Measurements from ENCODE around the gene TLR1.

TLR1 gene

GRCh38 chr4:38821739-38822138, 17.1 kb upstream of the TLR1 start:
- H3K4me3 ChIP-seq (ENCODE audit: low read length) = no peak overlapping the region
- DNase-seq (ENCODE audit: low read depth) = peak; percentile 18
- TF ChIP-seq CTCF (IDR thresholded peaks at IDR 0.05; ENCODE audit: insufficient read depth, low read depth, low read length, missing control alignments) = no peak

GRCh38 chr4:38820329-38821061, 15.9 kb upstream of the TLR1 start:
- no peak for DNase-seq (ENCODE audit: low read depth)
- H3K4me3 ChIP-seq (ENCODE audit: low read length) = no peak overlapping the region
- TF ChIP-seq CTCF (IDR thresholded peaks at IDR 0.05; ENCODE audit: insufficient read depth, low read depth, low read length, missing control alignments) = no peak

GRCh38 chr4:38819569-38819968, 15.0 kb upstream of the TLR1 start:
- no peak overlapping the region for H3K4me3 ChIP-seq (ENCODE audit: low read length)
- no peak for TF ChIP-seq CTCF (IDR thresholded peaks at IDR 0.05; ENCODE audit: insufficient read depth, low read depth, low read length, missing control alignments)
- peak; percentile 19 for DNase-seq (ENCODE audit: low read depth)

GRCh38 chr4:38818441-38818976, 13.9 kb upstream of the TLR1 start:
- no peak for TF ChIP-seq CTCF (IDR thresholded peaks at IDR 0.05; ENCODE audit: insufficient read depth, low read depth, low read length, missing control alignments)
- no peak overlapping the region for H3K4me3 ChIP-seq (ENCODE audit: low read length)

GRCh38 chr4:38815885-38816782, 11.5 kb upstream of the TLR1 start:
- DNase-seq (ENCODE audit: low read depth) = peak; percentile 51
- no peak for TF ChIP-seq CTCF (IDR thresholded peaks at IDR 0.05; ENCODE audit: insufficient read depth, low read depth, low read length, missing control alignments)
- H3K4me3 ChIP-seq (ENCODE audit: low read length) = no peak overlapping the region

More at GRCh38 chr4:38818441-38818976, 13.9 kb upstream of the TLR1 start:
- peak; percentile 91 for DNase-seq (ENCODE audit: low read depth)

GRCh38 chr4:38814386-38814785, 9.8 kb upstream of the TLR1 start:
- no peak for TF ChIP-seq CTCF (IDR thresholded peaks at IDR 0.05; ENCODE audit: insufficient read depth, low read depth, low read length, missing control alignments)
- no peak for DNase-seq (ENCODE audit: low read depth)

More at GRCh38 chr4:38814386-38814785, 9.8 kb upstream of the TLR1 start:
- no peak overlapping the region for H3K4me3 ChIP-seq (ENCODE audit: low read length)

Data from epithelial cell of esophagus (primary cell).